UCSD-AML1 (cell line): ENCODE data around the gene RIT1.
A peak's percentile ranks its signal among the peaks of the same experiment; 100 is the strongest.
"Not testable (repeated sequence)": the region's sequence is repeated elsewhere in the genome, so short reads cannot be mapped to it uniquely, and the experiment has no call there.

Source experiments
- DNase-seq: peaks from one replicate; lab custom pipeline; 2025; ENCODE audit not compliant: unreplicated experiment; lab: John Stamatoyannopoulos, UW

Gene RIT1

DNA sequence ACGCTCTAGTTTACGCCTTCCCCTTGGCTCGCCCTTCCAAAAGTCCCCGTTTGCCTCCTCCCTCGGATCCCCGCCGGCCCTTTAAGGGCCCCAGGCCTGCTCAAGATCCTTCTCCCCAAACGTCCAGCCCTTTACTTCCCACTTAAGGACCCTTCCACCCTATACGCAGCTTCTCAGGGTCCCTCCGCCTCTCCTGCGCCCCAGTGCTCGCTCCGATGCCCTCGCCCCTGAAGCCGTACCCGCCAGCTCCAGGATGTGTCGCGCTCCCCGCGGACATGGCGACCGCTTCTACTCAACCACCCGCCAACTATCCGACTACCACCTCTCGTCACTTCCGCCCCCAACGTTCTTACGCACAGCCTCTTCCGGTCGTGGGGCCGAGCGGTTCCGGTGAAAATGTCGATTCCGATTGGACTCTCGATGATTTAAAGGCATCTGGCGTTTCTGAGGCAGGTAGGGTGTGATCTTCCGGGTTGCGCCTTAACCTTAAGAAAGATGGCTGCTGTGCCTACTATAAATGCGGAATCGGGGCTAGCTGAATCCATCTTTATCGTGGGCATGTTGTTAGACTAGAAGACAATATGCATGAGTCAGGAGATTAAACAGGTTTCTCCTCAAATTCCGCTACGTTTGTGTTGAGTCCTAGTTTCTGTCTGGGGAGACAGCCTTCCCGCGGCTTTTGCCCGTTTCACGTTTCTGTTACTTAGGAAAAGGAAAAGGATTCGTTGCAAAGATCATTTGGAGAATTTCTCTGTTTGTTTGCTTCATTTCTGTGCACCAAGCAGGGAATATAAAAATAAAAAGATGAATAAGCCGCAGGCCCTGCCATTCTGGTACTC, 23.2 kb upstream of the RIT1 start, which contains the start of gene KHDC4:
Gene KHDC4 (minus strand): TSS at position 317 of the 839 bp plus-strand sequence. CDS start 40 bp downstream, at position 277.
- peak; percentile 96 for DNase-seq

GRCh38 chr1:155933591-155934096, 22.5 kb upstream of the RIT1 start:
- no peak for DNase-seq

DNA sequence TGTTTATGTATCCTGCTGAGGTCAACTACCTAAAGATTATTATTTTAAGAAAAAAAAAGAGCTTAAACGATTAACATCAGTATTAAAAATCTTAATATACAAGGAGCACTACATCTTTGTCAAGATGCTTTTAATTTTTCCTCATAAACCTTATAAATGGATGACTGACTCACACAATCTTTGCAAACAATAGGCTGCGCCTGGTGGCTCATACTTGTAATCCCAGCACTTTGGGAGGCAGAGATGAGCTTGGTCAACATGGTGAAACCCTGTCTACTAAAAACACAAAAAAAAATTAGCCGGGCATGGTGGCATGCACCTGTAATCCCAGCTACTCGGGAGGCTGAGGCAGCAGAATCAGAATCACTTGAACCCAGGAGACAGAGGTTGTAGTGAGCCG, 21.3 kb upstream of the RIT1 start:
- no peak for DNase-seq

GRCh38 chr1:155932081-155932480, 20.9 kb upstream of the RIT1 start:
- DNase-seq = no peak

DNA sequence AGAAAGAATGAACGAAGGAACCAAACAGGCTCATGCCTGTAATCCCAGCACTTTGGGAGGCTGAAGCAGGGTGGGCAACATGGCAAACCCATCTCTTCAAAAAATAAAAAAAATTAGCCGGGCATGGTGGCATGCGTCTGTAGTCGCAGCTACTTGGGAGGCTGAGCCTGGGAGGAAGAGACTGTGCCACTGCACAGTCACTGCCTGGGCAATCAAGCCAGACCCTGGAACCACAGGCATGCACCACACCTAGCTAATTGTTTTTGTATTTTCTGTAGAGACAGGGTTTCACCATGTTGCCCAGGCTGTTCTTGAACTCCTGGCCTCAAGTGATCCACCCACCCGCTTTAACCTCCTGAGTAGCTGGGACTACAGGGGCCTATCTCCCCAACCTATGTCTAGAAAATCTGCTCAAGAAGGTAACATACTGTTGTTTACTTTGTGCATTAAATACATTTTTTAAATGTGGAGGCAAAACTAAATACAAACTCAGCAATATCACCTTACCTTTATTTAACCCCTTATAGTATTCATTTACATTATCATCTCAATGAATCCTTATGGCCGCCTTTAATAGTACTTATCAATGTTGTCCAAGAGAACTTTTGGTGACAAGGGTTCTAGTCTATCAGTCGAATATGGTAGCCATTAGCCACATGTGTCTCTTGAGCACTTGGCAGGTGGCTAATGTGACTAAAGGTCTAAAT, 20.3 kb upstream of the RIT1 start:
- DNase-seq = no peak

- DNase-seq = not testable (repeated sequence)
Observed at GRCh38 chr1:155930725-155931124, 19.6 kb upstream of the RIT1 start.

GRCh38 chr1:155929057-155929456, 17.9 kb upstream of the RIT1 start:
- no peak for DNase-seq

GRCh38 chr1:155925506-155925905, 14.4 kb upstream of the RIT1 start:
- DNase-seq = no peak

- no peak for DNase-seq
Observed at GRCh38 chr1:155920717-155921116, 9.6 kb upstream of the RIT1 start.

- DNase-seq = no peak
Observed at GRCh38 chr1:155919801-155920200, 8.7 kb upstream of the RIT1 start.

DNA sequence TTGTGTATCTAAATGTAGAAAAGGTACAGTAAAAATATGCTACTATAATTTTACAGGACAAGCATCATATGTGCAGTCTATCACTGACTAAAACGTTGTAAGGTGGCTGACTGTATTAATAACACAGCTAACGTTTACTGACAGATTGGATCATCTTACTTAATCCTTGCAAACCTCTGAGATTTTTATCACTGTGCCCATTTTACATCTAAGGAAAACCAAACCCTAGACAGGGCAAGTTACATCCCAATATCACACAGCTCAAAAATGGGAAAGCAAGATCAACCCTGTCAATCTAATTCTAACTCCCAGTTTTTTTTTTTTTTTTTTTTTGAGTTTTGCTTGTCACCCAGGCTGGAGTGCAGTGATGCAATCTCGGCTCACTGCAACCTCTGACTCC, 7.5 kb upstream of the RIT1 start:
- DNase-seq = no peak

DNA sequence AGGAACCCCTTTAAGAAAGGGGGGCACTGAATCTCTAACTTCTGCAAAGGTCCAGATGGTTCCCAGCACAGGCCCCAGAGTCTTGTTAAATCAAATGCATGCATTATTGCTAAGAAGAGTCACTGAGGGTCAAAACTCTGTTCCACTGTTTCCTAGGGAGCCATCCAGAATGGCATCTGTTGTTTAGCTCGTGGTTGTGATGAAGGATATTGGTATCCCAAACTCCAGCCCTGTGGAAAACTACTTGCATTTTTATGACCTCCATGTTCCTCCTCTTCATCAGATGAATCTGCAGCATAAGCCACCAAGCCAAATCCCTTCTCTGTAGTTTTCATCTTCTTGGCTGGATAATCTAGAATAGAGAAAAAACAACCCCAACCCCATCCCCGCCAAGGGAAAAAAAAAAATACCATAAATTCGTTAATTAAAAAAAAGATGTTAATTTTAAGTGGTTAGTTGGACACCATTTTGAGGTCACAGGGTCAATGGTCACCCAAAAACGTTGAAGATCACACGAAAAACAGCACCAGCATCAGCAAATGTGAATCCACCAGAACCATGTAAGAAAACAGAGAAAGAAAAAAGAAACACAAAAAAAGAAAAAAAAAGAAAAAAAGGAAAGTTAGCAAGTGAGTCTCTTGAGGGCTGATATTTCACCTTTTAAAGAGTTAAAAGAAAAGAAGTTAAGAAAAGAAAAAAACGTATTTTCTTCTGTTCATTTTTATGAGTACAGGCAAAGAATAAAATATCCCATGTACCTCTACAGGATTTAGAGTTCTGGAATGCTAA, 3.0 kb upstream of the RIT1 start:
- no peak for DNase-seq

- DNase-seq = no peak
Observed at GRCh38 chr1:155912056-155912536, 947 bp upstream of the RIT1 start.

DNA sequence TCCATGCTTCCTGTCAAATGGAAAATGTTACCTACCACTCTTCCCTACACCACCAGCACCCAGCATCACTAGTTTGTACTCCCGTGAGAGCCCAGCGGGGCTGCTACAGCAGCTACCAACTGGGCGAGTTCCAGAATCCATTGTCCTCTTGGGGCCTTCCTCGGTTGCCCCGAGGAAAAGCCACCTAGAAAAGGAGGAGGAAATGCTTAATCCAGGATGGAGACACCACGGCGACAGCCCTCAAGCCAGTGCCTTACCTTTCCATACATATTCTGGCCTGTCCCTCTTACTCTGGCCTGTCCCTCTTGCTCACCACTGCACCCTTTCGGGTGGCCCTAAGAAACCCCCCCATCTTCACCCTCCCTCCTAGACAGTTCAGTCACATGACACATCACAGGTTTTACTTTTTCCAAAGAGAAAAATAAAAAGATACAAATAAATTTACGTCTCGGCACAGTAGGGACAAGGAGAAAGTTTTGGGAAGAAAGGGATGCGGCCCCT, 478 bp downstream of the RIT1 start:
- DNase-seq = peak; percentile 41

GRCh38 chr1:155909894-155910293, 1.3 kb downstream of the RIT1 start:
- DNase-seq = peak; percentile 20

GRCh38 chr1:155904261-155904660, 6.9 kb downstream of the RIT1 start:
- DNase-seq = no peak

GRCh38 chr1:155900161-155900560, 11.0 kb downstream of the RIT1 start:
- DNase-seq = no peak

- DNase-seq = no peak
Observed at GRCh38 chr1:155899683-155900082, 11.5 kb downstream of the RIT1 start.

DNA sequence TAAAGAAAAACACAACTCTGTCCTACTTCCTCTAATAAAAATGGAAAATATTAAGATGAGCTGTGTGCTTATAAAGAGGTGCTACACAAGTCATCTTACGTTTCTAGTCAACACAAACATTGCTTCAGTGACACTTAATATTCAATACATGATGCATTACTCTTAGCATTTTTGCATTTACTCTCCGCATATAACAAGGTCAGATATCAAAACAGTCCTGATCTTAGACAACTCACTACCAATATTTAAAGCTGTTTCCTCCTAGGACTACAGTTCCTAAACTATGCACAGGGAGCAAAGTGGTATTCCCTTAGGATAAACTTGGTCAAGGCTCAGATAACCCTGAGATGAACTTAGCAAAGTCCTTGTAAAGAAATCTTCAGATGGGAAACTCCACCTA, 12.3 kb downstream of the RIT1 start:
- no peak for DNase-seq

GRCh38 chr1:155897746-155898145, 13.4 kb downstream of the RIT1 start:
- no peak for DNase-seq

DNA sequence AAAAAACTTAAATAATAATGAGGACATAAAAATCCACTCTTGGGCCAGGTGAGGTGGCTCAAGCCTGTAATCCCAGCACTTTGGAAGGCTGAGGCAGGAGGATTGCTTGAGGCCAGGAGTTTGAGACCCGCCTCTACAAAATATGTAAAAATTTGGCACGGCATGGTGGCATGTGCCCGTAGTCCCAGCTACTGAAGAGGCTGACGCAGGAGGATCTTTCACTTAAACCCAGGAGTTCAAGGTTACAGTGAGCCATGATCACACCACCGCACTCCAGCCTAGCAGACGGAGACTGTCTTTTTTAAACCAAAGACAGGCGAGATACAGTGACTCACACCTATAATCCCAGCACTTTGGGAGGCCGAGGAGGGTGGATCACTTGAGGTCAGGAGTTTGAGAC, 14.7 kb downstream of the RIT1 start:
- DNase-seq = not testable (repeated sequence)
